ENCODE data around the gene FRMD5. TPM values are rescaled to one million over a fixed set of nuclear protein-coding genes. Genes with fewer than 3 reads are reported as not detected.
A peak's percentile ranks its signal among the peaks of the same experiment; 100 is the strongest.
"Not testable (repeated sequence)": the region's sequence is repeated elsewhere in the genome, so short reads cannot be mapped to it uniquely, and the experiment has no call there.

FRMD5 gene
- not detected for total RNA-seq

GRCh38 chr15:44195151-44195740 is at the start of gene FRMD5:
Gene FRMD5, minus strand, starts transcription at chr15:44195271.
- no peak within 1 kb of the TSS for H3K27ac ChIP-seq
- peak within 1 kb of the TSS; percentile 66 to 74 for H3K4me3 ChIP-seq
- no peaks in the 10 kb centered on the region for H3K36me3 ChIP-seq
- intact Hi-C loops (cut with DNase I), result loop anchor here (1.0 to 5.0 kb wide), 2 partner anchors 93 to 232 kb away; partner anchors contain the start of genes CTDSPL2 and GOLM2
- H3K27me3 ChIP-seq, result no peaks in the 10 kb centered on the region
- H3K4me1 ChIP-seq, result peaks cover 6 to 13% of the 10 kb centered on the region in 2 donors
- peak; percentile 55 to 89 for DNase-seq (ENCODE audit: low spot score in 2 of 2)
- no peaks in the 10 kb centered on the region for H3K9me3 ChIP-seq
- TF ChIP-seq, protein P1, sequence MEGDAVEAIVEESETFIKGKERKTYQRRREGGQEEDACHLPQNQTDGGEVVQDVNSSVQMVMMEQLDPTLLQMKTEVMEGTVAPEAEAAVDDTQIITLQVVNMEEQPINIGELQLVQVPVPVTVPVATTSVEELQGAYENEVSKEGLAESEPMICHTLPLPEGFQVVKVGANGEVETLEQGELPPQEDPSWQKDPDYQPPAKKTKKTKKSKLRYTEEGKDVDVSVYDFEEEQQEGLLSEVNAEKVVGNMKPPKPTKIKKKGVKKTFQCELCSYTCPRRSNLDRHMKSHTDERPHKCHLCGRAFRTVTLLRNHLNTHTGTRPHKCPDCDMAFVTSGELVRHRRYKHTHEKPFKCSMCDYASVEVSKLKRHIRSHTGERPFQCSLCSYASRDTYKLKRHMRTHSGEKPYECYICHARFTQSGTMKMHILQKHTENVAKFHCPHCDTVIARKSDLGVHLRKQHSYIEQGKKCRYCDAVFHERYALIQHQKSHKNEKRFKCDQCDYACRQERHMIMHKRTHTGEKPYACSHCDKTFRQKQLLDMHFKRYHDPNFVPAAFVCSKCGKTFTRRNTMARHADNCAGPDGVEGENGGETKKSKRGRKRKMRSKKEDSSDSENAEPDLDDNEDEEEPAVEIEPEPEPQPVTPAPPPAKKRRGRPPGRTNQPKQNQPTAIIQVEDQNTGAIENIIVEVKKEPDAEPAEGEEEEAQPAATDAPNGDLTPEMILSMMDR (IDR thresholded peaks at IDR 0.05), result peak in 2 of 3 experiments; percentile 29

GRCh38 chr15:44243829-44244228 is 48.8 kb upstream of the FRMD5 start:
- intact Hi-C loops (cut with DNase I), result loop anchor here (10.0 kb wide), 1 partner anchor 79 kb away; no protein-coding TSS in a partner anchor
- DNase-seq (ENCODE audit: low spot score in 2 of 2), result no peak
- TF ChIP-seq, protein P1 (IDR thresholded peaks at IDR 0.05), result no peak
- Histone ChIP-seq H3K9me3 (no peaks in the 10 kb centered on the region), H3K4me1 (no peaks in the 10 kb centered on the region), H3K27ac (no peak overlapping the region), H3K4me3 (no peak overlapping the region), H3K36me3 (no peaks in the 10 kb centered on the region), H3K27me3 (no peaks in the 10 kb centered on the region)

GRCh38 chr15:44243141-44243540 is 48.1 kb upstream of the FRMD5 start:
- intact Hi-C loops (cut with DNase I), result loop anchor here (10.0 kb wide), 1 partner anchor 78 kb away; no protein-coding TSS in a partner anchor

DNA sequence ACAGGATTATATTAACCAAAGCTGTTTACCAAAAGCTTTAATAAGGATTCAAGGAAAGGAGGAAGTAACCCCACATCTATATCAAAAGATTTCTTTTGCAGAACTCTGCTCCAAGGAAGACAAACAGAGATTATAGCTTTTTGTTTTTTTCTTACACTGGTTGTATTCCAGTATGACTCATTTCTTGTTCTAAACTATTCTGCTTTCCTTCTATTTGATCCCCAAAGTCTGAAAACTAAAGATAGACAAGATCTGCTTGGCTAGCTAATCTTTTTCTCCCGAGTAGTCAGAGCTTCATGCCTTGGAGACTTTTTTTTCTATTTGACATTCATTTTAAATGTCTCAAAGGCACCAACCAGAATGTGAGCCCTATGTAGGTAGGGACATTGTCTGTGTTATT is 36.8 kb upstream of the FRMD5 start:
- H3K27ac ChIP-seq, result no peak overlapping the region
- TF ChIP-seq, protein P1 (IDR thresholded peaks at IDR 0.05), result no peak

More at GRCh38 chr15:44243141-44243540, 48.1 kb upstream of the FRMD5 start:
- no peaks in the 10 kb centered on the region for H3K9me3 ChIP-seq
- no peaks in the 10 kb centered on the region for H3K4me1 ChIP-seq
- no peak overlapping the region for H3K27ac ChIP-seq
- DNase-seq (ENCODE audit: low spot score in 2 of 2), result no peak
- TF ChIP-seq, protein P1 (IDR thresholded peaks at IDR 0.05), result no peak
- H3K36me3 ChIP-seq, result no peaks in the 10 kb centered on the region
- H3K4me3 ChIP-seq, result no peak overlapping the region
- H3K27me3 ChIP-seq, result no peaks in the 10 kb centered on the region

DNA sequence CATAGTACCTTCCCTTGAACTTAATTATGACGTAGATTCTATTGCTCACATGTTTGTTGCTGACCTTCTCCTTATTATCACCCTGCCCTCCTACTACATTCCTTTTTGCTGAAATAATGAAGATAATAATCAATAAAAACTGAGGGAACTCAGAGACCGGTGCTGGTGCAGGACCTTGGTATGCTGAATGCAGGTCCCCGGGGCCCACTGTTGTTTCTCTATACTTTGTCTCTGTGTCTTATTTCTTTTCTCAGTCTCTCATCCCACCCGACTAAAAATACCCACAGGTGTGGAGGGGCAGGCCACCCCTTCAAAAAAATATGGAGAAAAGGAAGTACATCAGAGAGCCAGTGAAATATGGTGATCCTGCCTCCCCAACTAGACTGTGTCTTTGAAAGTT is 34.2 kb upstream of the FRMD5 start:
- H3K4me1 ChIP-seq; H3K4me3 ChIP-seq; H3K27ac ChIP-seq; H3K9me3 ChIP-seq; H3K27me3 ChIP-seq; H3K36me3 ChIP-seq; DNase-seq (ENCODE audit: low spot score in 2 of 2): not testable (repeated sequence)
- intact Hi-C loops (cut with DNase I), result loop anchor here (10.0 kb wide), 3 partner anchors 104 to 354 kb away; no protein-coding TSS in a partner anchor

More for the DNA sequence above, 36.8 kb upstream of the FRMD5 start:
- H3K4me3 ChIP-seq, result no peak overlapping the region
- no peaks in the 10 kb centered on the region for H3K4me1 ChIP-seq
- intact Hi-C loops (cut with DNase I), result no loop called here
- H3K9me3 ChIP-seq, result no peaks in the 10 kb centered on the region
- no peaks in the 10 kb centered on the region for H3K36me3 ChIP-seq
- no peak for DNase-seq (ENCODE audit: low spot score in 2 of 2)
- no peaks in the 10 kb centered on the region for H3K27me3 ChIP-seq

GRCh38 chr15:44227584-44227983 is 32.5 kb upstream of the FRMD5 start:
- TF ChIP-seq, protein P1 (IDR thresholded peaks at IDR 0.05), result no peak
- H3K9me3 ChIP-seq, result no peaks in the 10 kb centered on the region
- no peaks in the 10 kb centered on the region for H3K4me1 ChIP-seq

GRCh38 chr15:44227001-44227400 is 31.9 kb upstream of the FRMD5 start:
- not testable (repeated sequence) for H3K27me3 ChIP-seq; H3K9me3 ChIP-seq; H3K36me3 ChIP-seq; H3K27ac ChIP-seq; DNase-seq (ENCODE audit: low spot score in 2 of 2); H3K4me3 ChIP-seq; H3K4me1 ChIP-seq
- intact Hi-C loops (cut with DNase I), result loop anchor here (10.0 kb wide), 3 partner anchors 102 to 352 kb away; no protein-coding TSS in a partner anchor

More at GRCh38 chr15:44227584-44227983, 32.5 kb upstream of the FRMD5 start:
- Histone ChIP-seq H3K36me3 (no peaks in the 10 kb centered on the region), H3K27ac (no peak overlapping the region), H3K27me3 (no peaks in the 10 kb centered on the region), H3K4me3 (no peak overlapping the region)
- intact Hi-C loops (cut with DNase I), result loop anchor here (10.0 kb wide), 3 partner anchors 103 to 353 kb away; no protein-coding TSS in a partner anchor
- DNase-seq (ENCODE audit: low spot score in 2 of 2), result no peak

All from ascending aorta (tissue), 2 donors.